H9 (cell line): ENCODE measurements around the gene CRMP1. TPM values are rescaled to one million over a fixed set of nuclear protein-coding genes. Genes with fewer than 3 reads are reported as not detected.

ENCODE experiments used
- DNase-seq: peaks from one replicate; pipeline ENCODE4 v3.0.0-alpha.2; 2017
- H2AFZ ChIP-seq: one replicate; pipeline ENCODE4 v1.6.1; 2013; ENCODE audit warnings: mild to moderate bottlenecking, low read length, control low read depth, moderate library complexity
- H2AK5ac ChIP-seq: 2 replicates; pipeline ENCODE4 v1.6.1; 2013; ENCODE audit warnings: low read length, control low read depth, mixed read lengths; ENCODE audit not compliant: insufficient read length
- H2BK120ac ChIP-seq: one replicate; pipeline ENCODE4 v1.6.1; 2013; ENCODE audit warnings: low read depth, mild to moderate bottlenecking, low read length, control low read depth, inconsistent platforms; ENCODE audit not compliant: poor library complexity, severe bottlenecking
- H2BK12ac ChIP-seq: 2 replicates; pipeline ENCODE4 v1.6.1; 2013; ENCODE audit warnings: low read length, control low read depth, mixed read lengths, low read depth; ENCODE audit not compliant: insufficient read length
- H2BK15ac ChIP-seq: 2 replicates; pipeline ENCODE4 v1.6.1; 2013; ENCODE audit warnings: low read depth, low read length, control low read depth
- H2BK20ac ChIP-seq: one replicate; pipeline ENCODE4 v1.6.1; 2013; ENCODE audit warnings: low read depth, mild to moderate bottlenecking, low read length, control low read depth, inconsistent platforms; ENCODE audit not compliant: poor library complexity, severe bottlenecking
- H2BK5ac ChIP-seq: 2 replicates; pipeline ENCODE4 v1.6.1; 2013; ENCODE audit warnings: low read length, control low read depth, mixed read lengths; ENCODE audit not compliant: insufficient read length
- H3K14ac ChIP-seq: 2 replicates; pipeline ENCODE4 v1.6.1; 2013; ENCODE audit warnings: low read length, control low read depth; ENCODE audit not compliant: insufficient read depth
- H3K18ac ChIP-seq: 2 replicates; pipeline ENCODE4 v1.6.1; 2013; ENCODE audit warnings: low read depth, mild to moderate bottlenecking, mixed read lengths, low read length, control low read depth; ENCODE audit not compliant: insufficient read length
- H3K23ac ChIP-seq: 2 replicates; pipeline ENCODE4 v1.6.1; 2013; ENCODE audit warnings: low read length, control low read depth, mixed read lengths, low read depth; ENCODE audit not compliant: insufficient read length
- H3K23me2 ChIP-seq: 2 replicates; pipeline ENCODE4 v1.6.1; 2013; ENCODE audit warnings: low read depth, mild to moderate bottlenecking, mixed read lengths, low read length, control low read depth; ENCODE audit not compliant: insufficient read length, poor library complexity, severe bottlenecking
- H3K27ac ChIP-seq: 2 replicates; pipeline ENCODE4 v1.5.1; 2013; ENCODE audit warnings: low read length, control low read depth, mixed read lengths, low read depth; ENCODE audit not compliant: insufficient read length
- H3K27me3 ChIP-seq: 2 replicates; pipeline ENCODE4 v1.6.1; 2013; ENCODE audit warnings: low read length, control low read depth, inconsistent platforms; ENCODE audit not compliant: insufficient read depth
- H3K4ac ChIP-seq: 2 replicates; pipeline ENCODE4 v1.6.1; 2013; ENCODE audit warnings: low read depth, mild to moderate bottlenecking, control low read depth, inconsistent platforms, low read length, moderate library complexity
- H3K4me1 ChIP-seq: 2 replicates; pipeline ENCODE4 v1.6.1; 2013; ENCODE audit warnings: low read length, control low read depth, inconsistent platforms; ENCODE audit not compliant: insufficient read depth
- H3K4me2 ChIP-seq: 2 replicates; pipeline ENCODE4 v1.6.1; 2013; ENCODE audit warnings: low read length, control low read depth, mixed read lengths; ENCODE audit not compliant: insufficient read length, insufficient read depth
- H3K56ac ChIP-seq: 2 replicates; pipeline ENCODE4 v1.6.1; 2013; ENCODE audit warnings: low read depth, mild to moderate bottlenecking, mixed read lengths, low read length, control low read depth; ENCODE audit not compliant: insufficient read length
- H3K79me1 ChIP-seq: 2 replicates; pipeline ENCODE4 v1.6.1; 2013; ENCODE audit warnings: low read depth, mild to moderate bottlenecking, moderate library complexity, low read length, control low read depth, inconsistent platforms; ENCODE audit not compliant: insufficient read depth, poor library complexity, severe bottlenecking
- H3K79me2 ChIP-seq: 2 replicates; pipeline ENCODE4 v1.6.1; 2013; ENCODE audit warnings: low read length, control low read depth, inconsistent platforms; ENCODE audit not compliant: insufficient read depth
- H3K9ac ChIP-seq: 2 replicates; pipeline ENCODE4 v1.6.1; 2013; ENCODE audit warnings: low read length, control low read depth, mixed read lengths; ENCODE audit not compliant: insufficient read length; ENCODE audit errors: extremely low read depth
- H3K9me3 ChIP-seq: one replicate; pipeline ENCODE4 v1.6.1; 2013; ENCODE audit warnings: low read depth, low read length, inconsistent platforms; ENCODE audit not compliant: control insufficient read depth
- H3T11ph ChIP-seq: one replicate; pipeline ENCODE4 v1.6.1; 2013; ENCODE audit warnings: mild to moderate bottlenecking, low read length, control low read depth, inconsistent platforms
- H4K20me1 ChIP-seq: one replicate; pipeline ENCODE4 v1.6.1; 2013; ENCODE audit not compliant: control insufficient read depth, insufficient read length, insufficient read depth
- H4K5ac ChIP-seq: 2 replicates; pipeline ENCODE4 v1.6.1; 2013; ENCODE audit warnings: low read depth, mild to moderate bottlenecking, mixed read lengths, low read length, control low read depth; ENCODE audit not compliant: insufficient read length
- H4K8ac ChIP-seq: replicated peaks from 2 replicates; pipeline ENCODE4 v1.6.1; 2013; ENCODE audit warnings: low read length, control low read depth, mixed read lengths, low read depth; ENCODE audit not compliant: insufficient read length
- H4K91ac ChIP-seq: 2 replicates; pipeline ENCODE4 v1.6.1; 2013; ENCODE audit warnings: low read depth, mild to moderate bottlenecking, moderate library complexity, mixed read lengths, low read length, control low read depth; ENCODE audit not compliant: insufficient read length
- H3K27ac Mint-ChIP-seq, 3 experiments: 2 replicates in 2 of 3; 3 replicates in 1 of 3; pipeline ENCODE4 v1.8.0; 2020 to 2021; ENCODE audit warnings: mixed read lengths in 3 of 3, mild to moderate bottlenecking in 1 of 3, moderate library complexity in 1 of 3
- H3K27me3 Mint-ChIP-seq: 2 replicates; pipeline ENCODE4 v1.8.0; 2021; ENCODE audit warnings: low read depth, mild to moderate bottlenecking, moderate library complexity, mixed read lengths
- H3K36me3 Mint-ChIP-seq, 3 experiments: 2 replicates in 2 of 3; 3 replicates in 1 of 3; pipeline ENCODE4 v1.8.0; 2020 to 2021; ENCODE audit warnings: low read depth in 3 of 3, mixed read lengths in 3 of 3; ENCODE audit not compliant: insufficient read depth in 1 of 3
- H3K4me1 Mint-ChIP-seq, 2 experiments: 2 replicates each; pipeline ENCODE4 v1.8.0; 2020; ENCODE audit warnings: mixed read lengths in 2 of 2
- H3K4me3 Mint-ChIP-seq, 2 experiments: 2 replicates in 1 of 2; 3 replicates in 1 of 2; pipeline ENCODE4 v1.8.0; 2020 to 2021; ENCODE audit warnings: mild to moderate bottlenecking in 2 of 2, mixed read lengths in 2 of 2, moderate library complexity in 1 of 2
- H3K9me3 Mint-ChIP-seq, 2 experiments: 2 replicates in 1 of 2; 3 replicates in 1 of 2; pipeline ENCODE4 v1.8.0; 2020; ENCODE audit warnings: mild to moderate bottlenecking in 2 of 2, mixed read lengths in 2 of 2, moderate library complexity in 1 of 2
- WGBS: extraction: QIAGEN DNeasy Blood & Tissue Kit; methylation state at CpG from one replicate; pipeline ENCODE4 v1.1.7; 2013; ENCODE audit warnings: missing lambda C conversion rate, low lambda C conversion rate, mixed read lengths; ENCODE audit not compliant: insufficient read length; ENCODE audit errors: extremely low coverage; 5-methylcytosine and 5-hydroxymethylcytosine counted together
- total RNA-seq: library from RNA; stranded (reverse); gene quantifications from 2 replicates; pipeline ENCODE4 v1.2.1, GENCODE V29; 2021
- TF ChIP-seq, protein P1 (sequence below): fragments of 200-600 bp; sonication (generic); conservative IDR thresholded peaks from 3 replicates; pipeline ENCODE4 v1.8.0; 2021; ENCODE audit warnings: antibody characterized with exemption, mild to moderate bottlenecking

The CRMP1 gene
- total RNA-seq, 1 experiment from 2014 or later, result 71.6 TPM

DNA sequence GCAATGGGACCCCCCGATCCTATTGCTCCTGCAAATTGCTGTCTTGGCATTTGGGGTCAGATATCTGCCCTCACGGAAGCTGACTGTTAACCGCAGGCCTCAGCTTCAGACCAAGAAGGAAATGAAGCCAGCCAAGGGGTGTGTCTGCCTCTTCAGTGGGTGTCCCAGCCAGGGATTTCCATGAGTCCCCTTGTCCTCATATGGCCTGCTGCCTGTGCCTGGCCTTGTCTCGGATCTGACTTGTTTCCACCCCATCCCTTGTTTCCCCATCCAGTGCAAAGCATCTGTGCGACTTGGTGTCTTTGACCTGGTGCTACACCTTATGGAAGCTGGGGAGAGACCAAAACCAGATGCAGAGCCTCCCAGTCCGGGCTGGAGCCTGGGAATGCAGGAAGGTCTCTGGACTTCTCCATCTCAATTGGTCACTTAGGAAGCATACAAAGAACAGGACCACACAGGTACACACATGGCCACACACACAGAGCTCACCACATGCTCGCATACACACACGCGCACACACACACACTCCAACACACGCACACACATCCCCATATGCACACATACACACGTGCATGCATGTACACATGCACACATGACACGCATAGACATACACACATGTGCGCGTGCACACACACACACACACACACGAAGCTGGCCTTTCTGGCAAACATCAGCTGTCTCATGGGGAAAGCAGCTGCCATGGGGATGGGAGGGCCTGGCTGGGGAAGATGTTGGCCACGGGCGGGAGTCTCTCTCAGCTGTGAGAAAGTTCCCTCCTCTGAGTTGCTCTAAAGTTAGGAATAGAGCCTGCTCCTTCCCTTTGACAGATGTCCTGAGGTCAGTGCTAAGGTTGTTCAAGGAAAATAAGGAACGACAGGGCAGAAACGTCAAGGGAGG lies 65.5 kb downstream of the CRMP1 start:
- no peaks in the 10 kb centered on the region for H3K79me1 ChIP-seq
- peaks cover 0 to 2% of the 10 kb centered on the region in 2 experiments; a peak in 1 of 4 replicates for H3K4me1 Mint-ChIP-seq
- H2BK15ac ChIP-seq, result no peak overlapping the region
- H2AFZ ChIP-seq, result no peak overlapping the region
- H4K91ac ChIP-seq, result no peak overlapping the region
- H3K4me1 ChIP-seq, result no peaks in the 10 kb centered on the region
- TF ChIP-seq, protein P1, sequence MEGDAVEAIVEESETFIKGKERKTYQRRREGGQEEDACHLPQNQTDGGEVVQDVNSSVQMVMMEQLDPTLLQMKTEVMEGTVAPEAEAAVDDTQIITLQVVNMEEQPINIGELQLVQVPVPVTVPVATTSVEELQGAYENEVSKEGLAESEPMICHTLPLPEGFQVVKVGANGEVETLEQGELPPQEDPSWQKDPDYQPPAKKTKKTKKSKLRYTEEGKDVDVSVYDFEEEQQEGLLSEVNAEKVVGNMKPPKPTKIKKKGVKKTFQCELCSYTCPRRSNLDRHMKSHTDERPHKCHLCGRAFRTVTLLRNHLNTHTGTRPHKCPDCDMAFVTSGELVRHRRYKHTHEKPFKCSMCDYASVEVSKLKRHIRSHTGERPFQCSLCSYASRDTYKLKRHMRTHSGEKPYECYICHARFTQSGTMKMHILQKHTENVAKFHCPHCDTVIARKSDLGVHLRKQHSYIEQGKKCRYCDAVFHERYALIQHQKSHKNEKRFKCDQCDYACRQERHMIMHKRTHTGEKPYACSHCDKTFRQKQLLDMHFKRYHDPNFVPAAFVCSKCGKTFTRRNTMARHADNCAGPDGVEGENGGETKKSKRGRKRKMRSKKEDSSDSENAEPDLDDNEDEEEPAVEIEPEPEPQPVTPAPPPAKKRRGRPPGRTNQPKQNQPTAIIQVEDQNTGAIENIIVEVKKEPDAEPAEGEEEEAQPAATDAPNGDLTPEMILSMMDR, result no peak
- no peak overlapping the region for H3K27ac ChIP-seq
- H3K23me2 ChIP-seq, result no peaks in the 10 kb centered on the region
- H3K4me3 Mint-ChIP-seq, result no peak overlapping the region
- H3K14ac ChIP-seq, result no peak overlapping the region; the same call in 1 of the 2 replicates
- no peaks in the 10 kb centered on the region for H3K9me3 ChIP-seq
- H3K27me3 ChIP-seq, result no peaks in the 10 kb centered on the region
- no peak overlapping the region for H3K23ac ChIP-seq
- no peak for DNase-seq
- no peak overlapping the region for H3T11ph ChIP-seq
- no peak overlapping the region for H2BK5ac ChIP-seq
- H2BK20ac ChIP-seq, result no peak overlapping the region
- no peak overlapping the region for H3K4ac ChIP-seq
- no peak overlapping the region for H3K9ac ChIP-seq
- H3K36me3 Mint-ChIP-seq, result peaks cover 41 to 65% (median 51%) of the 10 kb centered on the region in 3 experiments; a peak in 6 of 7 replicates
- H3K9me3 Mint-ChIP-seq, result no peaks in the 10 kb centered on the region; a peak in 1 of 5 replicates
- H2BK120ac ChIP-seq, result no peak overlapping the region
- no peak overlapping the region for H2AK5ac ChIP-seq
- H3K56ac ChIP-seq, result no peak overlapping the region
- no peak overlapping the region for H3K18ac ChIP-seq
- H4K5ac ChIP-seq, result no peak overlapping the region
- no peak overlapping the region for H4K8ac ChIP-seq
- H3K79me2 ChIP-seq, result no peaks in the 10 kb centered on the region
- H4K20me1 ChIP-seq, result no peaks in the 10 kb centered on the region
- peaks cover 1% of the 10 kb centered on the region; the same call in 1 of the 2 replicates for H3K27me3 Mint-ChIP-seq
- no peak overlapping the region for H2BK12ac ChIP-seq
- WGBS, result no CpG with 5 or more reads among the region's 19 CpGs
- H3K27ac Mint-ChIP-seq, result peak overlapping the region in 1 of 3 experiments; percentile 33; a peak in 1 of 7 replicates
- H3K4me2 ChIP-seq, result no peak overlapping the region
